Measurements from ENCODE around the gene LRFN5. TPM values are rescaled to one million over a fixed set of nuclear protein-coding genes. Genes with fewer than 3 reads are reported as not detected.
"Not testable (repeated sequence)": the region's sequence is repeated elsewhere in the genome, so short reads cannot be mapped to it uniquely, and the experiment has no call there.

Gene LRFN5
- total RNA-seq, 5 donors from 2014 or later (not counting 1 experiment from before 2014, with no cell fraction given): not detected

DNA sequence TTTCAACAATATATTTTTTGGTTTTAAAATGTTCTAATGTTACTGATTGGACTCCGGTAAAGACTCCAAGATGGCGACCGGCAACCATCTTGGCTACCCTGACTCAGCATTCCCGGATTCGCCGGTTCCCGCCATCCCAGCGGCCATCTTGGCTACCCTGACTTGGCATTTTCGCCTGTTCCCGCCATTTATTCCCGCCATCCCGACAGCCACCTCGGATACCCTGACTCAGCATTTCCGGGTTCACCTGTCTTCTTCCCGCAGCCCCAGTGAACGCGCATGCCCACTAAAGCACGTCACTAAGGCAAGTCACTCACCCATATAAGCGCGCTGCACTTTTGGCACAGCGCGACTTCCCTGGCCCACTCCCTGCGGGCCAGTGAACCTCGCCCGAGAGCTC, 9.0 kb upstream of the LRFN5 start:
- H3K9me3 ChIP-seq: no peaks in the 10 kb centered on the region
- Mint-ChIP-seq H3K27ac (no peak overlapping the region), H3K9me3 (no peaks in the 10 kb centered on the region), H3K4me1 (no peaks in the 10 kb centered on the region), H3K27me3 (peaks cover 3% of the 10 kb centered on the region in 2 donors), H3K36me3 (no peaks in the 10 kb centered on the region), H3K4me3 (no peak overlapping the region)
- ChIA-PET CTCF (no interaction called here), POLR2A (no interaction called here)
- ATAC-seq (replicated peaks in 1 of 4) (no peak), DNase-seq (no peak)
- H3K27ac ChIP-seq (ENCODE audit: low read length): no peak overlapping the region
- no peak overlapping the region for H3K4me3 ChIP-seq (ENCODE audit: control insufficient read depth in 1 of 2, extremely low read depth in 1 of 2, low read length in 1 of 2)
- 96% methylated on average over 22 of the region's 25 CpGs for WGBS (ENCODE audit: insufficient coverage)
- no peaks in the 10 kb centered on the region for H3K4me1 ChIP-seq (ENCODE audit: control insufficient read depth in 1 of 2, extremely low read depth in 1 of 2, insufficient read depth in 2 of 2, low read length in 2 of 2)
- H3K27me3 ChIP-seq (replicated peaks in 1 of 2; ENCODE audit: control insufficient read depth in 2 of 2, extremely low read depth in 1 of 2, insufficient read depth in 2 of 2, low read length in 1 of 2): peaks cover 0 to 3% of the 10 kb centered on the region in 2 experiments
- H3K36me3 ChIP-seq (ENCODE audit: control insufficient read depth in 2 of 2, extremely low read depth in 1 of 2, insufficient read depth in 1 of 2, low read length in 1 of 2): no peaks in the 10 kb centered on the region

DNA sequence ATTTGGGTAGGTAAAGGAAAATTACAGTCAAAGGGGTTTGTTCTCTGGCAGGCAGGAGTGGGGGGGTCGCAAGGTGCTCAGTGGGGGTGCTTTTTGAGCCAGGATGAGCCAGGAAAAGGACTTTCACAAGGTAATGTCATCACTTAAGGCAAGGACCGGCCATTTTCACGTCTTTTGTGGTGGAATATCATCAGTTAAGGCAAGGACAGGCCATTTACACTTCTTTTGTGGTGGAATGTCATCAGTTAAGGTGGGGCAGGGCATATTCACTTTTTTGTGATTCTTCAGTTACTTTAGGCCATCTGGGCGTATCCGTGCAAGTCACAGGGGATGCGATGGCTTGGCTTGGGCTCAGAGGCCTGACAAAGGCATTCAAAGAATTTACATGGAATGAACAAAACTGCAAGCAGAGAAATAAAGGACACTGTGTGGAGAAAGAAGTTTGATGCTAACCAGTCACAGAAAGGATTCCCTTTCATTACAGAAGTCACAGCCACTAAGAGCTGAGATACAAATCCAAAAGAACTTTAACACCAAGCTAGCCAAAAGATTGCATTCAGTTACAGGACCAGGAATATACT, 6.8 kb upstream of the LRFN5 start:
- H3K9me3 ChIP-seq; H3K27ac ChIP-seq (ENCODE audit: low read length); H3K4me3 ChIP-seq (ENCODE audit: control insufficient read depth in 1 of 2, extremely low read depth in 1 of 2, low read length in 1 of 2); ATAC-seq (replicated peaks in 1 of 4); CTCF ChIA-PET; H3K4me3 Mint-ChIP-seq; H3K4me1 ChIP-seq (ENCODE audit: control insufficient read depth in 1 of 2, extremely low read depth in 1 of 2, insufficient read depth in 2 of 2, low read length in 2 of 2); H3K27ac Mint-ChIP-seq; H3K36me3 Mint-ChIP-seq; H3K36me3 ChIP-seq (ENCODE audit: control insufficient read depth in 2 of 2, extremely low read depth in 1 of 2, insufficient read depth in 1 of 2, low read length in 1 of 2); H3K9me3 Mint-ChIP-seq; DNase-seq; POLR2A ChIA-PET; H3K27me3 ChIP-seq (replicated peaks in 1 of 2; ENCODE audit: control insufficient read depth in 2 of 2, extremely low read depth in 1 of 2, insufficient read depth in 2 of 2, low read length in 1 of 2); H3K4me1 Mint-ChIP-seq: not testable (repeated sequence)
- peaks cover 13 to 17% of the 10 kb centered on the region in 2 donors for H3K27me3 Mint-ChIP-seq
- WGBS (ENCODE audit: insufficient coverage): 59% methylated on average over 5 of the region's 6 CpGs

GRCh38 chr14:41604721-41605531, 1.8 kb upstream of the LRFN5 start:
- Mint-ChIP-seq H3K36me3 (no peaks in the 10 kb centered on the region), H3K4me1 (peaks cover 14 to 50% (median 42%) of the 10 kb centered on the region in 3 donors), H3K9me3 (no peaks in the 10 kb centered on the region), H3K27ac (no peak overlapping the region), H3K27me3 (peaks cover 54 to 64% of the 10 kb centered on the region in 2 donors), H3K4me3 (peak overlapping the region in 2 of 3 donors; percentile 2 to 59)
- CTCF ChIA-PET: interaction anchor here in 1 of 2 donors (0.5 kb wide), 1 partner anchor 1860 kb away, joined by 5 read pairs; no protein-coding TSS in a partner anchor
- H3K9me3 ChIP-seq: no peaks in the 10 kb centered on the region
- no peak for ATAC-seq (replicated peaks in 1 of 4)
- peaks cover 0 to 19% of the 10 kb centered on the region in 2 experiments for H3K4me1 ChIP-seq (ENCODE audit: control insufficient read depth in 1 of 2, extremely low read depth in 1 of 2, insufficient read depth in 2 of 2, low read length in 2 of 2)
- POLR2A ChIA-PET: interaction anchor here in 1 of 2 donors (0.5 kb wide), 1 partner anchor 658 kb away, joined by 3 read pairs; no protein-coding TSS in a partner anchor
- H3K4me3 ChIP-seq (ENCODE audit: control insufficient read depth in 1 of 2, extremely low read depth in 1 of 2, low read length in 1 of 2): no peak overlapping the region
- H3K36me3 ChIP-seq (ENCODE audit: control insufficient read depth in 2 of 2, extremely low read depth in 1 of 2, insufficient read depth in 1 of 2, low read length in 1 of 2): no peaks in the 10 kb centered on the region
- 6% methylated on average over 20 of the region's 29 CpGs for WGBS (ENCODE audit: insufficient coverage)
- H3K27me3 ChIP-seq (replicated peaks in 1 of 2; ENCODE audit: control insufficient read depth in 2 of 2, extremely low read depth in 1 of 2, insufficient read depth in 2 of 2, low read length in 1 of 2): peaks cover 17 to 45% of the 10 kb centered on the region in 2 experiments
- DNase-seq: no peak
- H3K27ac ChIP-seq (ENCODE audit: low read length): no peak overlapping the region

GRCh38 chr14:41605550-41606281, 960 bp upstream of the LRFN5 start:
- Histone ChIP-seq H3K4me1 (ENCODE audit: control insufficient read depth in 1 of 2, extremely low read depth in 1 of 2, insufficient read depth in 2 of 2, low read length in 2 of 2) (peaks cover 0 to 21% of the 10 kb centered on the region in 2 experiments), H3K27me3 (replicated peaks in 1 of 2; ENCODE audit: control insufficient read depth in 2 of 2, extremely low read depth in 1 of 2, insufficient read depth in 2 of 2, low read length in 1 of 2) (peaks cover 20 to 48% of the 10 kb centered on the region in 2 experiments), H3K9me3 (no peaks in the 10 kb centered on the region), H3K27ac (ENCODE audit: low read length) (no peak overlapping the region), H3K4me3 (ENCODE audit: control insufficient read depth in 1 of 2, extremely low read depth in 1 of 2, low read length in 1 of 2) (no peak overlapping the region), H3K36me3 (ENCODE audit: control insufficient read depth in 2 of 2, extremely low read depth in 1 of 2, insufficient read depth in 1 of 2, low read length in 1 of 2) (no peaks in the 10 kb centered on the region)
- H3K36me3 Mint-ChIP-seq: no peaks in the 10 kb centered on the region
- POLR2A ChIA-PET: interaction anchor here in 1 of 2 donors (0.5 kb wide), 1 partner anchor 657 kb away, joined by 3 read pairs; no protein-coding TSS in a partner anchor
- ATAC-seq (replicated peaks in 1 of 4) (no peak), DNase-seq (no peak)
- 13% methylated on average over 16 of the region's 23 CpGs for WGBS (ENCODE audit: insufficient coverage)
- CTCF ChIA-PET: interaction anchor here in 1 of 2 donors (0.5 kb wide), 1 partner anchor 1861 kb away, joined by 5 read pairs; no protein-coding TSS in a partner anchor
- H3K4me3 Mint-ChIP-seq: peak overlapping the region; percentile 59 to 71 (median 63)
- peak overlapping the region in 1 of 2 donors; percentile 53 for H3K27ac Mint-ChIP-seq
- no peaks in the 10 kb centered on the region for H3K9me3 Mint-ChIP-seq
- peaks cover 59 to 68% of the 10 kb centered on the region in 2 donors for H3K27me3 Mint-ChIP-seq
- H3K4me1 Mint-ChIP-seq: peaks cover 14 to 54% (median 42%) of the 10 kb centered on the region in 3 donors

DNA sequence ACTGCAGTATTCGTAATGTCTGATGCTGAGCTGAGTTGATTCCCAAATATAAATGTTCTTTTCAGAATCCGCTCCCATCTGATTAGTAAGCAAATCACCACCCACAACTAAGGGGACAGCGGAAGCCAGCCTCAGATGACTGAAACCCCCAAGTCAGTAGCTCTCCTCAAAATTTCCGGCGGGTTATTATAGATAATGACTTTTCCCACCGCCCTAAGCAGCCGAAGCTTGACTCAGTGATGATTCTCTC, 469 bp upstream of the LRFN5 start:
- CTCF ChIA-PET: no interaction called here
- DNase-seq (no peak), ATAC-seq (replicated peaks in 1 of 4) (no peak)
- no peaks in the 10 kb centered on the region for H3K36me3 ChIP-seq (ENCODE audit: control insufficient read depth in 2 of 2, extremely low read depth in 1 of 2, insufficient read depth in 1 of 2, low read length in 1 of 2)
- H3K9me3 Mint-ChIP-seq: no peaks in the 10 kb centered on the region
- peak overlapping the region in 1 of 2 donors; percentile 53 for H3K27ac Mint-ChIP-seq
- peaks cover 63 to 72% of the 10 kb centered on the region in 2 donors for H3K27me3 Mint-ChIP-seq
- no peaks in the 10 kb centered on the region for H3K9me3 ChIP-seq
- H3K4me3 Mint-ChIP-seq: peak overlapping the region; percentile 59 to 71 (median 63)
- peaks cover 0 to 21% of the 10 kb centered on the region in 2 experiments for H3K4me1 ChIP-seq (ENCODE audit: control insufficient read depth in 1 of 2, extremely low read depth in 1 of 2, insufficient read depth in 2 of 2, low read length in 2 of 2)
- peaks cover 14 to 54% (median 42%) of the 10 kb centered on the region in 3 donors for H3K4me1 Mint-ChIP-seq
- H3K27ac ChIP-seq (ENCODE audit: low read length): no peak overlapping the region
- WGBS (ENCODE audit: insufficient coverage): 5% methylated on average over 3 of the region's 7 CpGs
- H3K27me3 ChIP-seq (replicated peaks in 1 of 2; ENCODE audit: control insufficient read depth in 2 of 2, extremely low read depth in 1 of 2, insufficient read depth in 2 of 2, low read length in 1 of 2): peaks cover 22 to 45% of the 10 kb centered on the region in 2 experiments
- no peak overlapping the region for H3K4me3 ChIP-seq (ENCODE audit: control insufficient read depth in 1 of 2, extremely low read depth in 1 of 2, low read length in 1 of 2)
- no peaks in the 10 kb centered on the region for H3K36me3 Mint-ChIP-seq
- POLR2A ChIA-PET: no interaction called here

DNA sequence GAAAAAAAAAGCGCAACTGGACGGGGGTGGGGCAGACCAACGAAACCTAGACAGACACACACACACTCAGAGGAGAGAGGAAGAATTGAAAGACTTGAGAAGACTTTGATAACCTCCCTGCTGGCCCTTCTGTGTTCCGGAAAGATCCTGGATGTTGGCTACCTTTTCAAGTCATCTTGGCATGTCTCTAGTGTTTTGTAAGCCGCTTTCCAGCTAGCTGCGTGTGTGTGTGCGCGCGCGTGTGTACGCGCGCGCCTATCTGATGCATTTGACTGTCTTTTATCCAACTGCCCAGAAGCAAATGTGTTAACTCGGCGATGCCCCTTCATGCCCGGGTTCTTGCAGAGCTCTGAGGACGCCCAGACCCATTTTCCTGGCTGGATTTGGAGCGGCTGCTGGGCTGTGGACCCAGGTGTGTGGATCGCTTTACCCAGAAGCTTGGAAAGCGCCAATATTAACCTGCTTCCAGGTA, 664 bp downstream of the LRFN5 start:
- ATAC-seq (replicated peaks in 1 of 4): no peak
- DNase-seq: no peak
- Histone ChIP-seq H3K36me3 (ENCODE audit: control insufficient read depth in 2 of 2, extremely low read depth in 1 of 2, insufficient read depth in 1 of 2, low read length in 1 of 2) (no peaks in the 10 kb centered on the region), H3K4me3 (ENCODE audit: control insufficient read depth in 1 of 2, extremely low read depth in 1 of 2, low read length in 1 of 2) (no peak overlapping the region), H3K27ac (ENCODE audit: low read length) (no peak overlapping the region), H3K9me3 (no peaks in the 10 kb centered on the region), H3K4me1 (ENCODE audit: control insufficient read depth in 1 of 2, extremely low read depth in 1 of 2, insufficient read depth in 2 of 2, low read length in 2 of 2) (peaks cover 0 to 21% of the 10 kb centered on the region in 2 experiments), H3K27me3 (replicated peaks in 1 of 2; ENCODE audit: control insufficient read depth in 2 of 2, extremely low read depth in 1 of 2, insufficient read depth in 2 of 2, low read length in 1 of 2) (peaks cover 22 to 45% of the 10 kb centered on the region in 2 experiments)
- 7% methylated on average over 18 of the region's 21 CpGs for WGBS (ENCODE audit: insufficient coverage)
- POLR2A ChIA-PET: no interaction called here
- CTCF ChIA-PET: no interaction called here
- Mint-ChIP-seq H3K36me3 (no peaks in the 10 kb centered on the region), H3K4me1 (peaks cover 14 to 54% (median 42%) of the 10 kb centered on the region in 3 donors), H3K4me3 (peak overlapping the region; percentile 61 to 70 (median 67)), H3K27me3 (peaks cover 72 to 75% of the 10 kb centered on the region in 2 donors), H3K9me3 (peaks cover 0 to 3% (median 0%) of the 10 kb centered on the region in 3 donors), H3K27ac (no peak overlapping the region)

All from T-cell (primary cell).